Glomerular endothelial cell (primary cell): ENCODE results near the gene PAPSS1. TPM values are rescaled to one million over a fixed set of nuclear protein-coding genes. Genes with fewer than 3 reads are reported as not detected.
"Not testable (repeated sequence)": the region's sequence is repeated elsewhere in the genome, so short reads cannot be mapped to it uniquely, and the experiment has no call there.

ENCODE experiments used
- DNase-seq: peaks from one replicate; pipeline ENCODE4 v3.0.0-alpha.2; 2011; ENCODE audit warnings: low read depth, low spot score; ENCODE audit errors: extremely low read depth
- total RNA-seq: library from RNA; depleted of rRNA; stranded (reverse); fragments of >200 nt; gene quantifications from 2 replicates; pipeline ENCODE4 v1.2.3, GENCODE V29; 2015

The PAPSS1 gene
- total RNA-seq, 1 donor from 2014 or later = 36.1 TPM

GRCh38 chr4:107726131-107726925, 6.3 kb upstream of the PAPSS1 start:
- DNase-seq = not testable (repeated sequence)

DNA sequence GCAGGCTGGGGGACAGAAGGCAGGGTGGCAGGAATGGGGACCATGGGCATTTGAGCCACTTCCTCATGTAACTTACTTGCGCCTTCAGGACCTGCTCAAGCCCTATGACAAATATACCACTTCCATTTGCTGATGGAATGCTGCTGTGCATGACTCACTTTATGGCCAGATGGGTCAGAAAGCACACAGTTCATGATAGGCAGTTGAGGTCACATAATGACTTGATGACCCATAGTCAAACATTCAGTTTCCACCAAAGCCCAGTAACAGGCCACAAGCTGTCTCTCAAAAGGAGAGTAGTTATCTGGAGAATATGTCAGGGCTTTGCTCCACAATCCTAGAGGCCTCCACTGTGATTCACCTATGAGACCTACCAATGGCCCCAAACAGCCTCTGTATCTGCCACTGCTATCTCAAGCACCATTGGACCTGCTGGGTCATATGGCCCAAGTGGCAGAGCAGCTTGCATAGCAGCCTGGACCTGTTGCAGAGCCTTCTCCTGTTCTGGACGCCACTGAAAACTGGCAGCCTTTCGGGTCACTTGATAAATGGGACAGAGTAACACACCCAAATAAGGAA, 5.3 kb upstream of the PAPSS1 start:
- DNase-seq = no peak

DNA sequence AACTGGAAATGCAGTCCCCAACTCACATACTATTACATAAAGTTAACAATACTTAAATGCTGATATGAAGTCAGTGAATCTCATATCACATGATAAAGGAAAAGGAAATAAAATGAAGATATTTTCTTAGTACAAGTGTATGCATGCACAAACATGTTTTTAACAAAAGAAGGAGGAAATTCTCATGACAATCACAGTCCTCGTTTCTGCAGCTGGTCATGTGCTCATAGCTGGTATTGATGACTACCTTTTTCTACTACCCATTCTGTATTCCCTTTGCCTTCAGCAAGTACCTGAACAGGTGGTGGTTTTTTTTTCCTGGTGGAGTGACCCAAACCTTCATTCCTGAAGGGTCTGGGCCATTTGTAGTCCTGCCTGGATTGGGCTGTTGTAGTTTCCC, 3.3 kb upstream of the PAPSS1 start:
- not testable (repeated sequence) for DNase-seq

DNA sequence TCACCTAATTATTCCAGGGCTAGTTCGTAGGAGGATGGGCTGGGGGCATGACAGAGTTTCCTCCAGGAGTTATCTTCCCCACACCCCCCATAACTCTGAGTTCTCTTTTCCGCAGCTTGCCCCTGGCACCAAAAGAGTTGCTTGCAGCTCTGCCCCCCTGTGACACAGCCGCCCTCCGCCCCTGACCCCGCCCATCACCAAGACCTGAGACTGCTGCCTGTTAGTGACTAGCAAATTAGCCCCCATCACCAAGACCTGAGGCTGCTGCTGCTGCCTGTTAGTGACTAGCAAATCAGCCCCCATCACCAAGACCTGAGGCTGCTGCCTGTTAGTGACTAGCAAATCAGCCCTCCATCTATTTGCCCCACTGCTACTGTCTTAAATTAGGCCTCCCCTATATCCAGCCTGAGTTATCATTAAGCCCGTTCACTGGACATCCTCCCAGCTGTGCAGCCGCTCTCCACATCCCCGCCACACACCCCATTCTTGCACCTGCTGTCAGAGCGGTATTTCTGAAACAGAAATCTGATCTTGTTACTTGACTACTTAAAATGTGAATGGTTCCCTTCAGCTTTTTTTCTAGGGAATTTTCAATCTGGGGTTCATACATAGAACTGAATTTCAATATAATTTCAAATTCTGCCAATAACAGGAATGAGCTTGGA, 1.5 kb upstream of the PAPSS1 start:
- no peak for DNase-seq

DNA sequence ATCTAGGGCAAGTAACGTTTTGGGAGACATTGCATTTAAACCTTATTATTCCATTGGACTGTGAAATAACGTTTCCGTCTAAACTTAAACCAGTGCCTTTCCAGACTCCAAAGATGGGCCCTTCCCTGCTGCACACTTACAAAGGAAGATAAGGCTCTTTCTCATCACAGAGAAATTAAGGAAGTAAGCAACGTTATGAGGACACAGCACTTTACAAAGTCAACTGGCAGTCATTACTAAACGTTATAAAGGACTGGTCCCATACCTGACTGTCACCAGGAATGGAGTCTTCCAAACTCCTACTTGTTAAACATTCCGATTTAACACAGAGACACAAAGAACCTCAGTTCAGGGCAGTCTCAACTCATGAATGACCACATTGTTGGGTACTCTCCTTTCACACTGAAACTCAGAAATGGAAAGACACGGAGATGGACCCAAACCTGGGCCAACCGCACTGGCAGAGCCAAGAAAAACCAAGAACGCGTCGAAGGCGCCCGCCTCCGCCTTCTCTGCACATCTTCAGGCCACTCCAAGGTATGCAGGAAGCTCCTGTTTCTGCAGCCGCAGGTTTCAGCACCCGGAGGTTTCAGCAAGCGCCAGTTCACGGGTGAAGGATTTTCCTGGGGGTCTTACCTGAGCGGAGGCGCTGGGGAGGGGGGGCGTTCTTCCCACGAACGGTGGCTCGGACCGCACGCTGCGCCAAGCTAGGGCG, 670 bp downstream of the PAPSS1 start:
- DNase-seq = no peak

- no peak for DNase-seq
These were observed 1.6 kb downstream of the PAPSS1 start for GRCh38 chr4:107718351-107718965.

DNA sequence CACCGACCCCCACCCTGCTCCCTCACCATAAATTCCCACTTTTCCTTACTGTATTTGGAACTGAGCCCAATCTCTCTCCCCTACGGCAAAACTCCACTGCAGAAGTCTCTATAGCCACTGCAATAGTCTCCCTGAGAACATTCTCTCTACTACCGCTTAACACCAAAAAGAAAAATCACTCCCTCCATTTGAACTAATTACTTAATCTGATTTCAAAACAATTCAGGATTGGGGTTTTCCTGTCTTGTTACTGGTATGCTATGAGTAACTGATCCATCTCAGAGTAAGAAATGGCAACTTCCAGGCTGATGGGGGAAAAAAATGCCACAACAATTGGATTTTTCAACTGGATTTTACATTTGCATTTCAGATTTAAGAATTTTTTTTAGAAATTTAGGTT, 5.8 kb downstream of the PAPSS1 start:
- DNase-seq = no peak

GRCh38 chr4:107712236-107712635, 7.8 kb downstream of the PAPSS1 start:
- no peak for DNase-seq

DNA sequence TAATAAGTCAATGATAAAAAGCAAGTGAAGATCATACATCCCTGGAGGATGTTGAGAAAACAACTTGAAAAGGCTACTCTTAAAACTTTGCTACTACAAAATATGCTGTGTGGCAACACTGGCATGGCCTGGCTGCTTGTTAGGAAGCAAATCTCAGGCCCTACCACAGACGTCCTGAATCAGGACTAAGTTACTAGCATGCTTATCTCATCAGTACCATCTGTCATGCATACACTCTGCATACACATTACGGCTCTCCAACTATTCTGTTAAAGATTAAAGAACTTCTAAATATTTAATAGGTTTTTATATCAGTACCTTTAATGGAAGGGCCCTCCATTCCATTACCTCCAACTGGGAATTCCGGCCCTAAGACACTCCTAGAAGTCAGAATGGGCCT, 8.2 kb downstream of the PAPSS1 start:
- no peak for DNase-seq

DNA sequence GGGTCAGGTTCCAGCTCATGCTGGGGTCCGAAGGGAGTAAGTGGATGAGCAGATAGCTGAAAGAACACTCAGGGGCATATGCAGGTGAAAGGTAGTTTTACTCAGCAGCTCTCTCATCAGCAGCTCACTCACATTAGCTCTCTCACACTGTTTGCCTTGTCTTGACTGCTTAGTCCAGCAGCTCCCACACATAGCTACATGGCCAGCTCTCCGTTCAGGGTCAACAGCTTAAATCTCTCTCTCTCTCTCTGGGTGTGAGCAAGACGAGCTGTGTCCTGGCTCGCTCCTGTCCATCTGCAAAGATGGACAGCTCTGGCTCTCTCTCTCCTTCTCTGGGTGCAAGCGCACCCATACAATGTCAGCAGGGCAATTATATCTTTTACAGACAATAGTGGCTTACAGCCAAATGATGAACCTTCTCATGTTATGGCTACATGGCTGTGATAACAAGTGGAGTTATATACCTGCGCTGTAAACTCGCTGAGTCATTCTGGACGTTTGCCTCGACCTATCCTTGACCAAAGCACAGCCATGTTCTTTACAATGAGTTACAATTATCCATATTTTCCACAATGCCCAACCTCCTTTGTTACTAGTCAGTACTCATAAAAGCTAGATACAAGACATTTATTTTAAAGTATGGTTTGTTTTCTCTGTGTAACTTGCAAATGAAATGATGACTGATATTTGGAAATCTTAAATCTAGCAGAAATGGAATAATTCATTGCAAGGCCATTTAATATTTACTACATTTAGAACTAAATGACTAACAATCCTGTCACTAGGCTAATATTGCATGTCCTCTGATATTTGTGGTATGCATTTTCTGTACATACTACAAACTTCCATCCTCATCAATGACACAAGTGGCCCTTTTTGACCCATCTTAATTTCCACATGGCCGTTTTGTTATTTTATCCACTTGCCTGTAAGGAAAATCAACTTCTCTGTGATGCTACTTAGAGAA, 9.3 kb downstream of the PAPSS1 start:
- no peak for DNase-seq

DNA sequence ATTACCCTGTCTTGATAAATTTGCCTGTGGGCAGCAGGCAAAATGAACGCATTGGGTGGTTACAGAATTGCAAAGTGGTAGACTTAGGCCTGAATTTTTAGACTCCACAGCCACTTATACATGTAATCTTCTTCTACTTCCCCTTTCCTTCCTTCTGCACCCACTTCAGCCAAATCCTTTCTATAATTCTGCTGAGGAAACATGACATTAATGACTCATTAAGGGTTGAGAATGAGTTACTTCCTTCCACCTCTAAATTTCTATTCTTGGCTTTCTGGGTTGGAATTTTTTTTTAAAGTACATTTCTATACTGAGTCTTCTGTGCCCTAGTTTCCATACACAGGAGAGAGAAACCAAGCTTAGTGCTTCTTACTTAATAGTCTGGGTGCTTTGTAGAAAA, 10.1 kb downstream of the PAPSS1 start:
- DNase-seq = no peak

DNA sequence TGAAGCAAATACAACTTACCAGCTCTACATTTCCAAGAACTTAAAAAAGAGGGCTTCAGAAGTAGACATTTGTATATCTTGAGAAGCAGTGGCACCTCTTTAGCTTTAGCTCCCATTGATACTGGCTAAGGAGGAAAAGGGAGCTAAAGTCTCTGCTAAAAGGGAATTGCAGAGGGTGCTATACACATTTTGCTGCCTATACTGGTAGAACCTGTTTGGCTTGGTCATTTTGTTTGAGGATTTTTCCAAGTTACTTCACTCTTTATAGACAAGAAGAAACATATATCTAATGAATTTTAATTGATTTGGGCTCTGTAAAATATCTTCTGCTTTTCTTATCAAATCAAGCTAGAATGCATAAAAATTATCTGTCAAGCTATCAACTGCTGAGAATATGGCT, 11.8 kb downstream of the PAPSS1 start:
- DNase-seq = no peak

DNA sequence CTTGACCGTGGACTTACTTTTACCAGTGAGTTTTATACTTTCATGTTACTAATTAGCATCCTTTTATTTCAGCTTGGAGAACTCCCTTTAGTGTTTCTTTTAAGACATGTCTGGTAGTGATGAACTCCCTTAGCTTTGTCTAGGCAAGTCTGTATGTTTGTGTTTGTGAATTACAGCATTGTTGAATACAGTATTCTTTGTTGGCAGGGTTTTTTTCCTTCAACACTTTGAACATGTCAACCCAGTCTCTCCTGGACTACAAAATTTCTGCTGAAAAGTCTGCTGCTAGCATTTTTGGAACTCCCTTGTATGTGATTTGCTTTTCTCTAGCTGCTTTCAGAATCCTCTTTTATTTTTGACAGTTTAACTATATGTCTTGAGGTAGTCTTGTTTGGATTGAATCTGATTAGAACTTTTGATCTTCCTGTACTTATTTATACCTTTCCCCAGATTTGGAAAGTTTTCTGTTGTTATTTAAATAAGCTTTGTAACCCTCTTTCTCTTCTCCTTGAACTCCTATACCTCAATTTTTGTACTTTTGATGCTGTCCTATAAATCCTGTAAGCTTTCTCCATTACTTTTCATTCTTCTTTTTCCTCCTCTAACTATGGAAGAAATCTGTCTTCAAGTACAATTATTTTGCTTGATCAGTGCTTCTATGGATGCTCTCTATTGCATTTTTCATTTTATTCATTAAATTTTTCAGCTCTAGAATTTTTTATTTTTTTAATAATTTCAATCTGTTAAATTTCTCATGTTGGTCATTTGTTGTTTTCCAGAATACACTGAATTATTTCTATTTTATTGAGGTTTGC, 14.1 kb downstream of the PAPSS1 start:
- DNase-seq = no peak

GRCh38 chr4:107701565-107701964, 18.5 kb downstream of the PAPSS1 start:
- no peak for DNase-seq

DNA sequence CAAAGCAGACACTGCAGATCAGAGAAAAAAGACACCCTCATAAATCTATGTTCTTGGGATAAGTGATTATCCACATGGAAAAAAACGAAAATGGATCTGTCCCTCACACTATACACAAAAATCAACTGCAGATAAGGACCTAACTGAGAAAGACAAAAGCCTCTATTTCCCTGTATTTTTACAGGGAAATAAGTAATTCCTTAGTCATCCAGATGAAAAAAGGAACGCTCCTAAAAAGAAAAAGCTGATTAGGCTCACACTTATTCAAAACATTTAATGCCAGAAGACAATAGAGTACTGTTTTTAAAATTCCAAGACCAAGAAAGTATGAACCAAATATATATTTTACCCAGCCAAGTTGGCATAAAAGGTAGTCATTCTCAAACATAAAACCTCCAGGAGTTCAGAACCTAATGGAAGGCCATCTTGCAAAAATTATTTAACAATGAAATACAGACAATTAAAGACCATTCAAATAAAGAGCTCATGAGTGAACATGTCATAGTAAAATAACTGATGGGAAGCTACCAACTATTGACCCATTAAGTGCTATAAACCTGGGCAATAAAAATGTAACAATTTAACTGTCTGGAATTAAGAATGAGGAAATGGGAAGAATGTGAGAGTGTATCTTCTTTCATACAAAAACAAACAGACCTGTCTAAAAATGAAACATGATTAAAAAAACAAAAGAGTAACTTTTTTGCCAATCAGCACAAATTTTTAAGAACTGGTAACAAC, 20.4 kb downstream of the PAPSS1 start:
- no peak for DNase-seq

DNA sequence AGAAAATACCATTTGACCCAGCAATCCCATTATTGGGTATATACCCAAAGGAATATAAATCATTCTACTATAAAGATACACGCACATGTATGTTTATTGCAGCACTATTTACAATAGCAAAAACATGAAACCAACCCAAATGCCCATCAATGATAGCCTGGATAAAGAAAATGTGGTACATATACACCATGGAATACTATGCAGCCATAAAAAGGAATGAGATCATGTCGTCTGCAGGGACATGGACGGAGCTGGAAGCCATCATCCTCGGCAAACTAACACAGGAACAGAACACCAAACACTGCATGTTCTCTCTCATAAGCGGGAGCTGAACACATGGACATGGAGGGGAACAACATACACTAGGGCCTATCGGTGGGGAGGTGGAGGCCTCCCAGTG, 23.8 kb downstream of the PAPSS1 start:
- DNase-seq = not testable (repeated sequence)

DNA sequence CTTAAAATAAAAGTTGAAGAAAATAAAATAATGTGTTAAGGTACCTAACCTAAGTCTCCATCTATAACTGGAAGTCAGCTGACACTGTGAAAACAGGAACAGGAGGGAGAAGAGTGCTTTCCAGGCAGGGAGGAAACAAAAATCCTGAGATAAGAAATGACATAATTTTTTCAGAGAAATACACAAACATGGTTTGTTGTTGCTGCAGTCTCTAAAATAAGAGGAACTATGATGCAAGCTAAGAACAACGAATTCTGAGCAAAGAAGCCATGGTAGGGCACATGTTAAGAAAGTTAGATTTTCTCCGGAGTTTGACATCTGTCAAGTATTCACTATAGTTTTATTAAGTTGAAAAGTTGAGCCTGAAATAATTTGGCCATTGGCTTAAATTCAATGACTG, 26.9 kb downstream of the PAPSS1 start:
- DNase-seq = no peak

DNA sequence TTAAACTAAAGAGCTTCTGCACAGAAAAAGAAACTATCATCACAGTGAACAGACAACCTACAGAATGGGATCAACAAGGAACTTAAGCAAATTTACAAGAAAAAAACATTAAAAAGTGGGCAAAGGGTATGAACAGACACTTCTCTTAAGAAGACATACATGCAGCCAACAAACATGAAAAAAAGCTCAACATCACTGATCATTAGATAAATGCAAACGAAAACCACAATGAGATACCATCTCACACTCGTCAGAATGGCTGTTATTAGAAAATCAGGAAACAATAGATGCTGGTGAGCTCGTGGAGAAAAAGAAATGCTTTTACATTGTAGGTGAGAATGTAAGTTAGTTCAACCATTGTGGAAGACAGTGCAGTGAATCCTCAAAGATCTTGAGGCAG, 27.8 kb downstream of the PAPSS1 start:
- DNase-seq = no peak
